DOHH2 (cell line): ENCODE results near the gene CIAPIN1.

Experiments used
- EZH2phosphoT487 ChIP-seq: fragments of 200-600 bp; sonication (generic); IDR thresholded peaks from 2 replicates; pipeline ENCODE4 v1.6.1; 2017; ENCODE audit warnings: borderline replicate concordance, mild to moderate bottlenecking, antibody characterized with exemption, low read length, moderate library complexity, mixed read lengths
- TF ChIP-seq, protein P1 (sequence below): fragments of 200-600 bp; sonication (generic); IDR thresholded peaks from one replicate; pipeline ENCODE4 v1.5.1; 2014; ENCODE audit warnings: antibody characterized with exemption, mild to moderate bottlenecking, low read depth, low read length; ENCODE audit not compliant: poor library complexity, severe bottlenecking

DNA sequence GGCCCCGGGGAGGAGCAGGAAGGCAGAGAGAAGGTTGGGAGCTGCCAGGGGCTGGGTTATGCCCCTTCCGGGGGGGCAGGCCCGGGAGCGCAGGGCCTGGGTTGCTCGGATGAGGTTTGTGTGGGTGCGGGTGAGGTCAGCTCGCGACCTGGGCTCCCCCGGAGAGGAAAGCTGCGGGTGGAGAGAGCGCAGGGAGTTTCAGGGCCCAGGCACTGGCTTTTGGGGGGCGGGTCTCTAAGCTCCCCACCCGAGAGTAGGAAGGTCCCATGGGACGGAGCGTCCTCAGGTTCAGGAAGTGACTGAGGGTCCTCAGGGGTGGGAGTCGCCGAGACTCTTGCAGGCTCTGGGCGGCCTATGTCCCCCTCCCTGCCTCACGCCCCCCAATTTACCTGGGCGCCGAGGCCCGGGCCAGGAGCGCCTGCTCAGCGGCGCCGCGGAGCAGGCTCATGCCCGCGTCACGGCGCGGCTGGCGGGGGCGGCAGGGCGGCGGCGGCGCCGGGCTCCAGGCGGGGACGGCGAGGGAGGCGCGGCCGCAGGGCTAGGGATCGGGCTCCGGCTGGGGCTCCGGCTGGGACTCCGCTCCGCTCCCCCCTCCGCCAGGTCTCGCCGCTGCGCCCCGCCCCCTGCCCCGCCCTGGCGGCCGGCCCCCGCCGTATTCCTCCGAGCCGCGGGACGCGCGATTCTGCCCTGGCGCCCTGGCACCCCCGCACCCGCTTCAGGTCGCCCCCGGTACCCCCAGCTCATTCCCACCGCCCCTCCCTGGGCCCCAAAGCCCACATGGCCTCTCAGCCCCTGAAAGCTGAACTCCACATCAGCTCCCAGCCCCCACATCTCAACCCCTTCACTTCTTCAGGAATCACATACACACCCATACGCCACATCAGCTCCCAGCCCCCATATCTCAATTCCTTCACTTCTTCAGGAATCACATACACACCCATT lies 39.0 kb upstream of the CIAPIN1 start, which contains the start of gene DOK4:
- TF ChIP-seq, protein P1, sequence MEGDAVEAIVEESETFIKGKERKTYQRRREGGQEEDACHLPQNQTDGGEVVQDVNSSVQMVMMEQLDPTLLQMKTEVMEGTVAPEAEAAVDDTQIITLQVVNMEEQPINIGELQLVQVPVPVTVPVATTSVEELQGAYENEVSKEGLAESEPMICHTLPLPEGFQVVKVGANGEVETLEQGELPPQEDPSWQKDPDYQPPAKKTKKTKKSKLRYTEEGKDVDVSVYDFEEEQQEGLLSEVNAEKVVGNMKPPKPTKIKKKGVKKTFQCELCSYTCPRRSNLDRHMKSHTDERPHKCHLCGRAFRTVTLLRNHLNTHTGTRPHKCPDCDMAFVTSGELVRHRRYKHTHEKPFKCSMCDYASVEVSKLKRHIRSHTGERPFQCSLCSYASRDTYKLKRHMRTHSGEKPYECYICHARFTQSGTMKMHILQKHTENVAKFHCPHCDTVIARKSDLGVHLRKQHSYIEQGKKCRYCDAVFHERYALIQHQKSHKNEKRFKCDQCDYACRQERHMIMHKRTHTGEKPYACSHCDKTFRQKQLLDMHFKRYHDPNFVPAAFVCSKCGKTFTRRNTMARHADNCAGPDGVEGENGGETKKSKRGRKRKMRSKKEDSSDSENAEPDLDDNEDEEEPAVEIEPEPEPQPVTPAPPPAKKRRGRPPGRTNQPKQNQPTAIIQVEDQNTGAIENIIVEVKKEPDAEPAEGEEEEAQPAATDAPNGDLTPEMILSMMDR: no peak
- no peak for TF ChIP-seq EZH2phosphoT487
